AG04450 (cell line): ENCODE data around the gene CABP2. TPM values are rescaled to one million over a fixed set of nuclear protein-coding genes. Genes with fewer than 3 reads are reported as not detected.

Experiments
- CTCF ChIA-PET: fragments of 300-600, 350-600 bp; formaldehyde crosslinking; extraction: SDS; loops from one replicate; lab custom pipeline; 2022; ENCODE audit warnings: antibody characterized with exemption, inconsistent platforms; lab: Charles Lee
- POLR2A ChIA-PET: fragments of 350-600 bp; formaldehyde crosslinking; extraction: SDS; loops from one replicate; lab custom pipeline; 2021; ENCODE audit warnings: antibody characterized with exemption, inconsistent platforms; lab: Yijun Ruan, JAX
- DNase-seq: peaks from one replicate; pipeline ENCODE4 v3.0.0-alpha.2; 2011; ENCODE audit warnings: low read depth, low spot score
- H3K27ac ChIP-seq: one replicate; pipeline ENCODE4 v1.5.1; 2012; ENCODE audit warnings: low read depth, low read length, control low read depth
- H3K27me3 ChIP-seq: one replicate; pipeline ENCODE4 v1.6.0; 2012; ENCODE audit warnings: low read length; ENCODE audit not compliant: control insufficient read depth, insufficient read depth
- H3K4me3 ChIP-seq: 2 replicates; pipeline ENCODE4 v1.5.1; 2011; ENCODE audit warnings: mild to moderate bottlenecking, low read depth, low read length, control low read depth
- H3K9me3 ChIP-seq: 2 replicates; pipeline ENCODE4 v1.5.1; 2012; ENCODE audit warnings: low read length; ENCODE audit not compliant: control insufficient read depth, insufficient read depth
- polyA plus RNA-seq: library from polyadenylated mRNA; depleted of rRNA; stranded (reverse); fragments of >200 nt; gene quantifications from 2 replicates; pipeline ENCODE4 v1.2.3, GENCODE V29; 2011; rRNA removed
- small RNA-seq: library from RNA; depleted of rRNA; stranded (forward); fragments of <200 nt; gene quantifications from one replicate; pipeline ENCODE3, GENCODE V24; 2012; ENCODE audit warnings: low read depth; ENCODE audit not compliant: insufficient read length
- TF ChIP-seq, protein P1 (sequence below): IDR thresholded peaks from 2 replicates; pipeline ENCODE4 v1.5.1; 2011; ENCODE audit warnings: low read depth, low read length, control low read depth, inconsistent platforms

CABP2 gene
- polyA plus RNA-seq, 1 experiment = not detected

DNA sequence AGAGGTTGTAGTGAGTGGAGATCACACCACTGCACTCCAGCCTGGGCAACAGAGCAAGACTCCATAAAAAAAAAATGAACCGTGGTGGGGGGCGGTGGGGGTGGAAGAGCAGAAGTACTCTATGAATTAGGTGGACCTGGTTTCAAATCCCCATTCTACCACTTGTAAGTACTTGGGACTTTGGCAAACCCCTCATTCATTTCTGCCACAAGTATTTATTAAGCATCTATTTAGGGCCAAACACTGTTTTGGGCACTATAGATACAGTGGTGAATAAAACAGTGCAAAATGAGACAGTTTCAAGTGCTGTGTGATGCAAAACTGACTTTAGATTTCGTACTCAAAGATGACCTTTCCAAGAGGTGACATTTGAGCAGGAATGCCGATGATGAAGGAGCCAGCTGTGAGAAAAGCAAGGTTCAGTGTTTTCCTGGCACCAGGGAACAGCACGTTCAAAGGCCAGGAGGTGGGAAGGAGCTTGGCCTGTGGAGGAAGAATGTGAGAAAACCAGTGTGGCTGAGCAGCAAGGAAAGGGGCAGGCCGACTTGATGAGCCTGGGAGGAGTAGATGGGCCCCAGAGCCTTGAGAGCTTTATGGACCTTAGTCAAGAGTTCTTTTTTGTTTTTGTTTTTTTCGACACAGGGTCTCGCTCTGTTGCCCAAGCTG lies 52.8 kb downstream of the CABP2 start:
- H3K27ac ChIP-seq = no peak overlapping the region
- peaks cover 4% of the 10 kb centered on the region for H3K27me3 ChIP-seq
- TF ChIP-seq, protein P1, sequence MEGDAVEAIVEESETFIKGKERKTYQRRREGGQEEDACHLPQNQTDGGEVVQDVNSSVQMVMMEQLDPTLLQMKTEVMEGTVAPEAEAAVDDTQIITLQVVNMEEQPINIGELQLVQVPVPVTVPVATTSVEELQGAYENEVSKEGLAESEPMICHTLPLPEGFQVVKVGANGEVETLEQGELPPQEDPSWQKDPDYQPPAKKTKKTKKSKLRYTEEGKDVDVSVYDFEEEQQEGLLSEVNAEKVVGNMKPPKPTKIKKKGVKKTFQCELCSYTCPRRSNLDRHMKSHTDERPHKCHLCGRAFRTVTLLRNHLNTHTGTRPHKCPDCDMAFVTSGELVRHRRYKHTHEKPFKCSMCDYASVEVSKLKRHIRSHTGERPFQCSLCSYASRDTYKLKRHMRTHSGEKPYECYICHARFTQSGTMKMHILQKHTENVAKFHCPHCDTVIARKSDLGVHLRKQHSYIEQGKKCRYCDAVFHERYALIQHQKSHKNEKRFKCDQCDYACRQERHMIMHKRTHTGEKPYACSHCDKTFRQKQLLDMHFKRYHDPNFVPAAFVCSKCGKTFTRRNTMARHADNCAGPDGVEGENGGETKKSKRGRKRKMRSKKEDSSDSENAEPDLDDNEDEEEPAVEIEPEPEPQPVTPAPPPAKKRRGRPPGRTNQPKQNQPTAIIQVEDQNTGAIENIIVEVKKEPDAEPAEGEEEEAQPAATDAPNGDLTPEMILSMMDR = no peak
- POLR2A ChIA-PET = no interaction called here
- DNase-seq = no peak
- peaks cover 2% of the 10 kb centered on the region; the same call in 1 of the 2 replicates for H3K9me3 ChIP-seq
- CTCF ChIA-PET = interaction anchor here (0.6 kb wide), 1 partner anchor 26 kb away, joined by 10 read pairs; no protein-coding TSS in a partner anchor
- H3K4me3 ChIP-seq = no peak overlapping the region

DNA sequence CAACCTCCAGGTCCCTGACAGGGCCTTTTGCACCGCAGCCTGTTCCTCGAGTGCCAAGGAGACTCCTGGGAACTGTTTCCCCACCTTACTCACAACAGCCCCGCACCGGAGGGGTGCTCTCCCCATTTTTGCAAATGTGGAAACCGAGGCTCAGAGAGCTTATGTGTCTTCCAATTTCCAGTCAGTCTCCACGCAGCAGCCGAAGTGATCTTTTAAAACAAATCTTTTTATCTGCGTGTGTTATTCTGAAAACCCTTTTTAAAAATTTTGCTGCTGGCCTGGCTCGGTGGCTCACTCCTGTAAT lies 53.8 kb downstream of the CABP2 start:
- H3K4me3 ChIP-seq = peak overlapping the region; percentile 71
- DNase-seq = no peak
- ChIA-PET CTCF (interaction anchor here (2.8 kb wide), 1 partner anchor 68 kb away, joined by 15 read pairs; the partner anchor contains the start of gene PPP1CA), POLR2A (interaction anchor here (0.7 to 2.5 kb wide), 2 partner anchors 26 to 68 kb away, joined by 4 to 11 read pairs; partner anchors contain the start of genes CORO1B and PPP1CA)
- TF ChIP-seq, protein P1 = no peak
- peaks cover 3% of the 10 kb centered on the region; the same call in 1 of the 2 replicates for H3K9me3 ChIP-seq
- H3K27ac ChIP-seq = peak overlapping the region; percentile 65
- H3K27me3 ChIP-seq = peaks cover 4% of the 10 kb centered on the region

Small RNA genes within 50 kb of the gene (small RNA-seq; reads per million reads assigned to genes)
- gene MIR6752 = not detected

Other genes starting within 250 kb of the CABP2 start
- 14.4 and 18.4 TPM in 2 replicates for gene ANKRD13D, start 234.1 kb downstream of the CABP2 start, polyA plus RNA-seq
- gene SSH3, start 219.9 kb downstream of the CABP2 start, polyA plus RNA-seq = 16.5 and 20.0 TPM in 2 replicates
- gene POLD4, start 169.9 kb downstream of the CABP2 start, polyA plus RNA-seq = 45.9 and 70.6 TPM in 2 replicates
- gene CLCF1, start 149.8 kb downstream of the CABP2 start, polyA plus RNA-seq = 11.4 and 12.4 TPM in 2 replicates
- gene RAD9A, start 131.5 kb downstream of the CABP2 start, polyA plus RNA-seq = 3.2 and 4.1 TPM in 2 replicates
- gene PPP1CA, start 121.6 kb downstream of the CABP2 start, polyA plus RNA-seq = 116 and 140 TPM in 2 replicates
- gene TBC1D10C, start 119.4 kb downstream of the CABP2 start, polyA plus RNA-seq = not detected in 2 replicates
- 0.07 and 0.09 TPM in 2 replicates for gene CARNS1, start 107.8 kb downstream of the CABP2 start, polyA plus RNA-seq
- gene RPS6KB2, start 95.0 kb downstream of the CABP2 start, polyA plus RNA-seq = 36.0 and 37.7 TPM in 2 replicates
- 0.07 and 0.12 TPM in 2 replicates for gene PTPRCAP, start 85.8 kb downstream of the CABP2 start, polyA plus RNA-seq
- 69.8 and 96.0 TPM in 2 replicates for gene CORO1B, start 80.0 kb downstream of the CABP2 start, polyA plus RNA-seq
- not detected in 2 replicates for gene GPR152, start 70.7 kb downstream of the CABP2 start, polyA plus RNA-seq
- gene CABP4, start 68.1 kb downstream of the CABP2 start, polyA plus RNA-seq = not detected in 2 replicates
- 14.7 and 22.5 TPM in 2 replicates for gene TMEM134, start 54.2 kb downstream of the CABP2 start, polyA plus RNA-seq
- 55.3 and 75.7 TPM in 2 replicates for gene AIP, start 40.4 kb downstream of the CABP2 start, polyA plus RNA-seq
- 6.4 and 8.6 TPM in 2 replicates for gene PITPNM1, start 18.1 kb downstream of the CABP2 start, polyA plus RNA-seq
- 11.7 and 17.2 TPM in 2 replicates for gene CDK2AP2, start 15.3 kb downstream of the CABP2 start, polyA plus RNA-seq
- gene GSTP1, start 60.4 kb upstream of the CABP2 start, polyA plus RNA-seq = 716 and 965 TPM in 2 replicates
- 79.5 and 89.9 TPM in 2 replicates for gene NDUFV1, start 83.5 kb upstream of the CABP2 start, polyA plus RNA-seq
- 0.40 and 0.84 TPM in 2 replicates for gene NUDT8, start 106.5 kb upstream of the CABP2 start, polyA plus RNA-seq
- not detected in 2 replicates for gene TBX10, start 116.3 kb upstream of the CABP2 start, polyA plus RNA-seq
- gene ACY3, start 127.3 kb upstream of the CABP2 start, polyA plus RNA-seq = not detected in 2 replicates
- gene ALDH3B2, start 151.2 kb upstream of the CABP2 start, polyA plus RNA-seq = not detected in 2 replicates